CD4-positive, alpha-beta T cell treated with Interleukin-17A for 4 hours (primary cell): ENCODE measurements around the gene CXorf65.

Source experiments
- DNase-seq: peaks from one replicate; pipeline ENCODE4 v3.0.0-alpha.2; 2020; ENCODE audit warnings: mixed read lengths

The CXorf65 gene

DNA sequence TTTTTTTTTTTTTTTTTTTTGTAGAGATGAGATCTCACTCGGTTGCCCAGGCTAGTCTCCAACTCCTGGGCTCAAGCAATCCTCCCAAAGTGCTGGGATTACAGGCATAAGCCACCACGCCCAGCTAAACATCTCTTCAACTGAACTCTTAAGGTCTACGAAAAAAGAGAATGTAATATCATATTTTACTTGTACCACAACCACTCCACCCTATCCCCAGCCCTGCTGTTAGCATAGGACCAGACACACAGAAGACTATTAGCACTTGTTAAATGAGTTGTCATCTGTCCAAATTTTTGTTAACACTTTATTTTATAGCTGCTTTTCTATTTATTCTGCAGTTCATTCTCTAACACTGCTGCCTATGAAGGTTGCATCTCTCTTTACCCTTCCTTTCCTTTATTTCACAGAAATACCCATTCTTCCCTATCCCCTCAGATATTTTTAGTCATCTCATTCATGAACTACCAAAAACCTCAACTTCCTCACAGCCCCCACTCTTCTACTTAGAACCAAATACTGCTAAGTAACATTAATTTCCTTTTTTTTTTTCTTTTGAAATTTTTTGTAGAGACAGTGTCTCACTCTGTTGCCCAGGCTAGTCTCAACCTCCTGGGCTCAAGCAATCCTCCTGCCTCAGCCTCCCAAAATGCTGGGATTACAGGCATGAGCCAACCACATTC is 48.6 kb downstream of the CXorf65 start:
- DNase-seq: no peak

DNA sequence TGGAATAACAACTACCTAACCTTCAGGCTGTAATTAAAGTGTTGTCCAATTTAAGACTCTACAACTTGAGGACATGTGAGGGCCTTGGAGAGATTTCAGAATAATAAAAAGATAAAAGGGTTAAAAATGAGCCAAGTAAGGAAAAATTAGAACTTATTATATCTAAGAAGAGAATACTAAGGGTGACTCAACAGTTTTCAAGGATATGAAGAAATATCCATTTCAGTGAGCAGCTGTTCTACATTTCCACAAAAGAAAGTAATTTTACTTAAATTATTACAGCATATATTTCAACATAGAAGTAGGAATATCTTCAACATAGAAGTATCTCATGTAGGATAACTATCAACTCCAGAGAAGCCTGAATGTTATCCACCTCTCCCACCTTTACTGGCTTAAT is 49.7 kb downstream of the CXorf65 start:
- DNase-seq: no peak
